HL-60 (cell line): ENCODE measurements around the gene IQCE.

Source experiments
- POLR2AphosphoS5 ChIP-seq: IDR thresholded peaks from 2 replicates; pipeline ENCODE4 v1.6.1; 2012; ENCODE audit warnings: low read depth
- SPI1 ChIP-seq: IDR thresholded peaks from 2 replicates; pipeline ENCODE4 v1.6.1; 2012; ENCODE audit warnings: low read depth, mild to moderate bottlenecking, borderline replicate concordance
- TF ChIP-seq, protein P1 (sequence below): IDR thresholded peaks from one replicate; pipeline ENCODE4 v1.5.1; 2011; ENCODE audit warnings: low read length, control low read depth, inconsistent platforms; ENCODE audit not compliant: insufficient read depth
- TF ChIP-seq, protein P2 (sequence below): IDR thresholded peaks from 2 replicates; pipeline ENCODE4 v1.6.1; 2012; ENCODE audit warnings: low read depth; ENCODE audit not compliant: insufficient replicate concordance

DNA sequence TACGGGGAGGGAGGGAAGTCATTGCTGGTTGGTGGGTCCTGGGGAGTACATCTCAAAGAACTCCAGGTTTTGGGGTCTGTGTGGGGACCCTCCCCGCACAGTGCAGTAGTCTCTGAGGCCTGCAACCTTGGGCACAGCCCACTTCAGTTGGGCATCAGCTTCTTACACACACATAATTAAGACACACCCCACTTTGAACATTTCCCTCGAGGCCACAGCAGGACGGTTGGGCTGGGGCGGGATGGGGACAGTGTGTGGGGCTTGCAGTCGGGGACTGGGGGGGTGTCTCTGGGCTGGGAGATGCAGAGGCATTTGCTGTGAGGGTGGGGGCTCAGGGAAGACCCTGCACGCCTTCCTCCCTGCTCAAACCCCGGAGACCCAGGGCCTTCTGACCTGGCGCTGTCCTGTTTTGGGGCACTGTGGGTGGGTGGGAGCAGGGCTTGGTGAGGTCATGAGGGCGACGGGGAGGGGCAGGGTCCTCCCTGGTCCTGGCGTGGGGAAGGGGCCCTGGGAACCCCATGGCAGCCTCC is 38.0 kb upstream of the IQCE start:
- TF ChIP-seq, protein P1, sequence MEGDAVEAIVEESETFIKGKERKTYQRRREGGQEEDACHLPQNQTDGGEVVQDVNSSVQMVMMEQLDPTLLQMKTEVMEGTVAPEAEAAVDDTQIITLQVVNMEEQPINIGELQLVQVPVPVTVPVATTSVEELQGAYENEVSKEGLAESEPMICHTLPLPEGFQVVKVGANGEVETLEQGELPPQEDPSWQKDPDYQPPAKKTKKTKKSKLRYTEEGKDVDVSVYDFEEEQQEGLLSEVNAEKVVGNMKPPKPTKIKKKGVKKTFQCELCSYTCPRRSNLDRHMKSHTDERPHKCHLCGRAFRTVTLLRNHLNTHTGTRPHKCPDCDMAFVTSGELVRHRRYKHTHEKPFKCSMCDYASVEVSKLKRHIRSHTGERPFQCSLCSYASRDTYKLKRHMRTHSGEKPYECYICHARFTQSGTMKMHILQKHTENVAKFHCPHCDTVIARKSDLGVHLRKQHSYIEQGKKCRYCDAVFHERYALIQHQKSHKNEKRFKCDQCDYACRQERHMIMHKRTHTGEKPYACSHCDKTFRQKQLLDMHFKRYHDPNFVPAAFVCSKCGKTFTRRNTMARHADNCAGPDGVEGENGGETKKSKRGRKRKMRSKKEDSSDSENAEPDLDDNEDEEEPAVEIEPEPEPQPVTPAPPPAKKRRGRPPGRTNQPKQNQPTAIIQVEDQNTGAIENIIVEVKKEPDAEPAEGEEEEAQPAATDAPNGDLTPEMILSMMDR = no peak
- TF ChIP-seq POLR2AphosphoS5 (no peak), SPI1 (no peak)
- TF ChIP-seq, protein P2, sequence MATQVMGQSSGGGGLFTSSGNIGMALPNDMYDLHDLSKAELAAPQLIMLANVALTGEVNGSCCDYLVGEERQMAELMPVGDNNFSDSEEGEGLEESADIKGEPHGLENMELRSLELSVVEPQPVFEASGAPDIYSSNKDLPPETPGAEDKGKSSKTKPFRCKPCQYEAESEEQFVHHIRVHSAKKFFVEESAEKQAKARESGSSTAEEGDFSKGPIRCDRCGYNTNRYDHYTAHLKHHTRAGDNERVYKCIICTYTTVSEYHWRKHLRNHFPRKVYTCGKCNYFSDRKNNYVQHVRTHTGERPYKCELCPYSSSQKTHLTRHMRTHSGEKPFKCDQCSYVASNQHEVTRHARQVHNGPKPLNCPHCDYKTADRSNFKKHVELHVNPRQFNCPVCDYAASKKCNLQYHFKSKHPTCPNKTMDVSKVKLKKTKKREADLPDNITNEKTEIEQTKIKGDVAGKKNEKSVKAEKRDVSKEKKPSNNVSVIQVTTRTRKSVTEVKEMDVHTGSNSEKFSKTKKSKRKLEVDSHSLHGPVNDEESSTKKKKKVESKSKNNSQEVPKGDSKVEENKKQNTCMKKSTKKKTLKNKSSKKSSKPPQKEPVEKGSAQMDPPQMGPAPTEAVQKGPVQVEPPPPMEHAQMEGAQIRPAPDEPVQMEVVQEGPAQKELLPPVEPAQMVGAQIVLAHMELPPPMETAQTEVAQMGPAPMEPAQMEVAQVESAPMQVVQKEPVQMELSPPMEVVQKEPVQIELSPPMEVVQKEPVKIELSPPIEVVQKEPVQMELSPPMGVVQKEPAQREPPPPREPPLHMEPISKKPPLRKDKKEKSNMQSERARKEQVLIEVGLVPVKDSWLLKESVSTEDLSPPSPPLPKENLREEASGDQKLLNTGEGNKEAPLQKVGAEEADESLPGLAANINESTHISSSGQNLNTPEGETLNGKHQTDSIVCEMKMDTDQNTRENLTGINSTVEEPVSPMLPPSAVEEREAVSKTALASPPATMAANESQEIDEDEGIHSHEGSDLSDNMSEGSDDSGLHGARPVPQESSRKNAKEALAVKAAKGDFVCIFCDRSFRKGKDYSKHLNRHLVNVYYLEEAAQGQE = no peak
